Esophagus squamous epithelium (tissue), 5 donors: ENCODE data around the gene PTDSS2. TPM values are rescaled to one million over a fixed set of nuclear protein-coding genes. Genes with fewer than 3 reads are reported as not detected.
A peak's percentile ranks its signal among the peaks of the same experiment; 100 is the strongest.

Experiments
- DNase-seq: peaks from one replicate; lab custom pipeline; 2025; lab: John Stamatoyannopoulos, UW
- H3K27ac ChIP-seq, 4 donors: fragments of 200-600 bp; sonication (generic); one replicate each; pipeline ENCODE4 v1.5.1; 2016 to 2019; ENCODE audit warnings: mild to moderate bottlenecking in 1 of 4
- H3K27me3 ChIP-seq, 4 donors: fragments of 200-600 bp; sonication (generic); 1 replicate in 3 of 4; 2 replicates in 1 of 4; pipeline versions ENCODE4 v1.5.1 to v1.6.0; 2017 to 2021; ENCODE audit warnings: antibody characterized with exemption in 1 of 4
- H3K36me3 ChIP-seq, 3 donors: fragments of 200-600 bp; sonication (generic); one replicate each; pipeline ENCODE4 v1.5.1; 2016 to 2019
- H3K4me1 ChIP-seq, 3 donors: fragments of 200-600 bp; sonication (generic); one replicate each; pipeline ENCODE4 v1.5.1; 2017 to 2019
- H3K4me3 ChIP-seq, 4 donors: fragments of 200-600 bp; sonication (generic); 1 replicate in 3 of 4; 2 replicates in 1 of 4; pipeline ENCODE4 v1.5.1; 2016 to 2019; ENCODE audit warnings: mild to moderate bottlenecking in 2 of 4, moderate library complexity in 1 of 4
- H3K9me3 ChIP-seq, 3 donors: fragments of 200-600 bp; sonication (generic); one replicate each; pipeline ENCODE4 v1.5.1; 2016 to 2019
- POLR2A ChIP-seq, 4 donors: fragments of 450-650 bp; IDR thresholded peaks; one replicate each; pipeline ENCODE4 v1.6.1; 2017; ENCODE audit warnings: antibody characterized with exemption in 4 of 4, mild to moderate bottlenecking in 4 of 4, moderate library complexity in 3 of 4
- WGBS, 2 donors: methylation state at CpG; one replicate each; pipeline ENCODE4 v1.1.5; 2018; 5-methylcytosine and 5-hydroxymethylcytosine counted together
- intact Hi-C: fragments of 100-400 bp; cut with DNase I; formaldehyde crosslinking; loops from one replicate; pipeline ENCODE4 v1.15.0; 2022
- total RNA-seq, 4 donors: library from RNA; depleted of rRNA; stranded (reverse); fragments of >200 nt; gene quantifications; one replicate each; pipeline ENCODE4 v1.1.0, GENCODE V29; 2016
- TF ChIP-seq, protein P1 (sequence below), 6 experiments: fragments of 450-650 bp in 4 of 6; fragments of 200-600 bp in 2 of 6; sonication (generic) in 2 of 6; IDR thresholded peaks; one replicate each; pipeline ENCODE4 v1.5.1; 2016 to 2019; ENCODE audit warnings: antibody characterized with exemption in 6 of 6, mild to moderate bottlenecking in 4 of 6, moderate library complexity in 4 of 6
- donor health status: DM: yes; HTN: yes; CAD: no.

PTDSS2 gene
- total RNA-seq, 4 donors from 2014 or later, result 15.8 to 34.3 (median 22.8) TPM

GRCh38 chr11:535519-536454 lies 85.7 kb downstream of the PTDSS2 start, which contains the start of gene HRAS:
HRAS (minus strand) TSS chr11:535576.
- TF ChIP-seq POLR2A (IDR thresholded peaks at IDR 0.05), result peak in 3 of 4 donors; percentile 66 to 88 (median 71)
- TF ChIP-seq, protein P1, sequence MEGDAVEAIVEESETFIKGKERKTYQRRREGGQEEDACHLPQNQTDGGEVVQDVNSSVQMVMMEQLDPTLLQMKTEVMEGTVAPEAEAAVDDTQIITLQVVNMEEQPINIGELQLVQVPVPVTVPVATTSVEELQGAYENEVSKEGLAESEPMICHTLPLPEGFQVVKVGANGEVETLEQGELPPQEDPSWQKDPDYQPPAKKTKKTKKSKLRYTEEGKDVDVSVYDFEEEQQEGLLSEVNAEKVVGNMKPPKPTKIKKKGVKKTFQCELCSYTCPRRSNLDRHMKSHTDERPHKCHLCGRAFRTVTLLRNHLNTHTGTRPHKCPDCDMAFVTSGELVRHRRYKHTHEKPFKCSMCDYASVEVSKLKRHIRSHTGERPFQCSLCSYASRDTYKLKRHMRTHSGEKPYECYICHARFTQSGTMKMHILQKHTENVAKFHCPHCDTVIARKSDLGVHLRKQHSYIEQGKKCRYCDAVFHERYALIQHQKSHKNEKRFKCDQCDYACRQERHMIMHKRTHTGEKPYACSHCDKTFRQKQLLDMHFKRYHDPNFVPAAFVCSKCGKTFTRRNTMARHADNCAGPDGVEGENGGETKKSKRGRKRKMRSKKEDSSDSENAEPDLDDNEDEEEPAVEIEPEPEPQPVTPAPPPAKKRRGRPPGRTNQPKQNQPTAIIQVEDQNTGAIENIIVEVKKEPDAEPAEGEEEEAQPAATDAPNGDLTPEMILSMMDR (IDR thresholded peaks at IDR 0.05), result no peak
- intact Hi-C loops, result no loop called here
- Histone ChIP-seq H3K27me3 (no peaks in the 10 kb centered on the region), H3K4me3 (peak within 1 kb of the TSS; percentile 89 to 98 (median 96)), H3K9me3 (no peaks in the 10 kb centered on the region), H3K27ac (peak within 1 kb of the TSS; percentile 94 to 98 (median 97)), H3K4me1 (peaks cover 40 to 61% (median 47%) of the 10 kb centered on the region in 3 donors), H3K36me3 (peaks cover 18 to 35% (median 26%) of the 10 kb centered on the region in 3 donors)
- whole genome bisulfite sequencing, 2 donors, result 4% methylated on average over 17 of the region's 97 CpGs; no CpG with 5 or more reads in 1 of the 2 donors
- peak; percentile 69 for DNase-seq

DNA sequence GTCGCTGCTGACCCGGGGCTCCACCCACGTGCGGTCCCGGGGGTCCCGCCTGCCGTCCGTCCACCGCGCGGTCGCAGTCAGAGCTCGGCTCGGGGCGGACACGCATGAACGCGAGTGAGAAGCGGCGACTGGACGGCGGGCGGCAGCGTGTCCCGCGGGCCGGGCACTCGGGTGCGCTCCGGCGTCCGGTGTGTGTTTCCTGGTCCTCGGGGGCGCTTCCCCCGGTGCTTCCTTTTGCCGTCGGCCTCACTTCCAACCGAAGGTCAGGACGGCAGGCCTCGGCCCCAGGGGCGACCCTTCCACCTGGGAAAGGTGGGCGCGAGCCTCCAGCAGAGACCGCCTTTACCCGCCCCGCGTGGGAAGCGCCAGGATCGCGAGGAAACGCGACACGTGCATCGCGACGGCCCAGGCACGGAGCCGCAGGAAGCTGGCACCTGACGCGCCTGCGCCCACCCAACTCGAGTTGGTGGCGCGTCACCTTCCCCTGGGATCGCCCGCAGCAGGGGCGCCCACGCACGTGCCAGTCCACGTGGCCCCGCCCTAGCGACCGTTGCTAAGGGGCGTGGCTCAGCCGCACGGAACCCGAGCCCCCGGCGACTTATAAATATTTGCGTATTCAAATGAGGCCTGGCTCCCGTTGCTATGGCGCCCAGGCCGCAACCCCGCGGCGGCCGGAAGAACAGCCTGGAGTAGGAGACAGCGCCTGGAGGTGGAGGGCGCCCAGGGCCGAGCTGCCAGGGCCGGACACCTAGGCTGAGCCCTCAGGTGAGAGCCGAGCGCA lies 87.0 kb downstream of the PTDSS2 start, which contains the start of gene LRRC56:
Gene LRRC56 (plus strand): TSS at position 687 of the 781 bp plus-strand sequence. CDS start 3,158 bp downstream, outside the sequence.
- peak within 1 kb of the TSS; percentile 12 to 96 (median 92) for H3K4me3 ChIP-seq
- 4% methylated on average over 5 of the region's 93 CpGs; no CpG with 5 or more reads in 1 of the 2 donors for WGBS, 2 donors
- peak in 1 of 4 donors; percentile 28 for TF ChIP-seq POLR2A (IDR thresholded peaks at IDR 0.05)
- TF ChIP-seq, protein P1 (IDR thresholded peaks at IDR 0.05), result no peak
- peaks cover 40 to 54% (median 46%) of the 10 kb centered on the region in 3 donors for H3K4me1 ChIP-seq
- H3K27me3 ChIP-seq, result no peaks in the 10 kb centered on the region
- H3K9me3 ChIP-seq, result no peaks in the 10 kb centered on the region
- intact Hi-C loops, result no loop called here
- H3K27ac ChIP-seq, result peak within 1 kb of the TSS; percentile 78 to 98 (median 96)
- peaks cover 16 to 23% (median 18%) of the 10 kb centered on the region in 3 donors for H3K36me3 ChIP-seq
- peak; percentile 74 for DNase-seq

- no peaks in the 10 kb centered on the region for H3K27me3 ChIP-seq
- no peaks in the 10 kb centered on the region for H3K9me3 ChIP-seq
- DNase-seq, result no peak
- no peak for TF ChIP-seq POLR2A (IDR thresholded peaks at IDR 0.05)
- TF ChIP-seq, protein P1 (IDR thresholded peaks at IDR 0.05), result no peak
- peak overlapping the region; percentile 12 to 96 (median 92) for H3K4me3 ChIP-seq
- H3K36me3 ChIP-seq, result peaks cover 8 to 15% (median 10%) of the 10 kb centered on the region in 3 donors
- H3K27ac ChIP-seq, result peak overlapping the region in 2 of 4 donors; percentile 29 to 94
- intact Hi-C loops, result no loop called here
- 80% methylated on average over 1 of the region's 19 CpGs; no CpG with 5 or more reads in 1 of the 2 donors for WGBS, 2 donors
- peaks cover 36 to 47% (median 38%) of the 10 kb centered on the region in 3 donors for H3K4me1 ChIP-seq
Measured at GRCh38 chr11:537622-538430, 87.7 kb downstream of the PTDSS2 start.

- Histone ChIP-seq H3K4me3 (no peak overlapping the region), H3K36me3 (peaks cover under 1 to 8% (median 3%) of the 10 kb centered on the region in 3 donors), H3K9me3 (no peaks in the 10 kb centered on the region), H3K27me3 (no peaks in the 10 kb centered on the region), H3K4me1 (peaks cover 29 to 39% (median 30%) of the 10 kb centered on the region in 3 donors), H3K27ac (no peak overlapping the region)
- WGBS, 2 donors, result 91 to 94% methylated on average over 11 to 13 of the region's 20 CpGs
- no peak for DNase-seq
- intact Hi-C loops, result no loop called here
- TF ChIP-seq POLR2A (IDR thresholded peaks at IDR 0.05), result no peak
- TF ChIP-seq, protein P1 (IDR thresholded peaks at IDR 0.05), result no peak
Measured at GRCh38 chr11:538431-539051, 88.5 kb downstream of the PTDSS2 start.
